Measurements from ENCODE around the gene ZBTB9.

ZBTB9 gene

DNA sequence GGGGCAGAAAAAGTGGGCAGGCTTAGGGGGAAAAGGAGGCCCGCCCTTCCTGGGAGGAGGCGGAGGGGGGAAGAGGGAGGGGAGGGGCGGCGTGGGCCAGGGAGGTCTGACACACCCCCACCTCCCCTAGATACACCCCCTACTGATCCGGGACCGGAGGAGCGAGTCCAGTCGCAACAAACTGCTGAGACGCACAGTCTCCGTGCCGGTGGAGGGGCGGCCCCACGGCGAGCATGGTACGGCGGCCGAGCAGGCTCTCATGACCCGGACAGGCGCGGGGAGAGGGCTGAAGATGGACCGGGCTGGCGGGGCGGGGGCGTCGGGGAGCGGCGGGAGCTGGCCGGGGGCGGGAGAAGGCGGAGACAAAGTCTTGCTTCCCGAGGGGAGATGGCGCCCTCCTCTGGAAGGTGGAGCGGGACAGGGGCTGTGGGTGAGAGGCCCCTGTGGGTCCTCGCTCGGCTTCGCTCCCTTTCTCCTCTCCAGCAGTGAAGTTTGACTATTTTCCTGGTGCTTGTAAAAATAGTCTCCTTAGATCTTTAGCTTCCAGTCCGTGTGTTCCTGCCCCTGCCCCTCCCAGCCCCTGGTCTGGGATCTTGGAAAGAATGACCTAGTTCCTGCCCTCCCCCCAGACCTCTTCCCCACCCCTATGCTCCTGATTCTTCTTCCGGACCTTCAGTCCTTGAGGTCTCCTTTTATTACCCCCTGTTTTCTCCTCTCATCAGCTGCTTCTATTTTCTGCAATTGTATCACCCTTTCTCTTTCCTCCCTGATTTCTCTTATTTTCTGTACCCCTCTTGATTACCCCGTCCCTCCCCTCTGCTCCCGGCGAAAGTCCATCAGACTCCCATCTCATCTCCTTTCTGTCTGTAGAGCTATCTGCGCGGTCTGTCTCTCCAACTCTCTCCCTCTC is 28.5 kb upstream of the ZBTB9 start (continued):
- TF ChIP-seq, protein P1, sequence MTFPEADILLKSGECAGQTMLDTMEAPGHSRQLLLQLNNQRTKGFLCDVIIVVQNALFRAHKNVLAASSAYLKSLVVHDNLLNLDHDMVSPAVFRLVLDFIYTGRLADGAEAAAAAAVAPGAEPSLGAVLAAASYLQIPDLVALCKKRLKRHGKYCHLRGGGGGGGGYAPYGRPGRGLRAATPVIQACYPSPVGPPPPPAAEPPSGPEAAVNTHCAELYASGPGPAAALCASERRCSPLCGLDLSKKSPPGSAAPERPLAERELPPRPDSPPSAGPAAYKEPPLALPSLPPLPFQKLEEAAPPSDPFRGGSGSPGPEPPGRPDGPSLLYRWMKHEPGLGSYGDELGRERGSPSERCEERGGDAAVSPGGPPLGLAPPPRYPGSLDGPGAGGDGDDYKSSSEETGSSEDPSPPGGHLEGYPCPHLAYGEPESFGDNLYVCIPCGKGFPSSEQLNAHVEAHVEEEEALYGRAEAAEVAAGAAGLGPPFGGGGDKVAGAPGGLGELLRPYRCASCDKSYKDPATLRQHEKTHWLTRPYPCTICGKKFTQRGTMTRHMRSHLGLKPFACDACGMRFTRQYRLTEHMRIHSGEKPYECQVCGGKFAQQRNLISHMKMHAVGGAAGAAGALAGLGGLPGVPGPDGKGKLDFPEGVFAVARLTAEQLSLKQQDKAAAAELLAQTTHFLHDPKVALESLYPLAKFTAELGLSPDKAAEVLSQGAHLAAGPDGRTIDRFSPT (tag by site-specific recombination; IDR thresholded peaks at IDR 0.05): no peak
- TF ChIP-seq ZBTB48 (tag by site-specific recombination; IDR thresholded peaks at IDR 0.05): no peak
- TF ChIP-seq ZFP3 (tag by site-specific recombination; IDR thresholded peaks at IDR 0.05; ENCODE audit: low read depth): no peak
- TF ChIP-seq, protein P2, sequence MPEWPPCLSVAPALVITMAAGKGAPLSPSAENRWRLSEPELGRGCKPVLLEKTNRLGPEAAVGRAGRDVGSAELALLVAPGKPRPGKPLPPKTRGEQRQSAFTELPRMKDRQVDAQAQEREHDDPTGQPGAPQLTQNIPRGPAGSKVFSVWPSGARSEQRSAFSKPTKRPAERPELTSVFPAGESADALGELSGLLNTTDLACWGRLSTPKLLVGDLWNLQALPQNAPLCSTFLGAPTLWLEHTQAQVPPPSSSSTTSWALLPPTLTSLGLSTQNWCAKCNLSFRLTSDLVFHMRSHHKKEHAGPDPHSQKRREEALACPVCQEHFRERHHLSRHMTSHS (tag by site-specific recombination; IDR thresholded peaks at IDR 0.05): no peak
- no peak for TF ChIP-seq MYNN (tag by site-specific recombination; IDR thresholded peaks at IDR 0.05; ENCODE audit: borderline replicate concordance)
- TF ChIP-seq HOXD13 (CRISPR knock-in tag; IDR thresholded peaks at IDR 0.05; ENCODE audit: borderline replicate concordance): no peak
- no peak for TF ChIP-seq ZNF549 (tag by site-specific recombination; IDR thresholded peaks at IDR 0.05)
- TF ChIP-seq ZNF677 (tag by site-specific recombination; IDR thresholded peaks at IDR 0.05): no peak
- no peak for TF ChIP-seq ZNF558 (tag by site-specific recombination; IDR thresholded peaks at IDR 0.05)
- TF ChIP-seq, protein P3, sequence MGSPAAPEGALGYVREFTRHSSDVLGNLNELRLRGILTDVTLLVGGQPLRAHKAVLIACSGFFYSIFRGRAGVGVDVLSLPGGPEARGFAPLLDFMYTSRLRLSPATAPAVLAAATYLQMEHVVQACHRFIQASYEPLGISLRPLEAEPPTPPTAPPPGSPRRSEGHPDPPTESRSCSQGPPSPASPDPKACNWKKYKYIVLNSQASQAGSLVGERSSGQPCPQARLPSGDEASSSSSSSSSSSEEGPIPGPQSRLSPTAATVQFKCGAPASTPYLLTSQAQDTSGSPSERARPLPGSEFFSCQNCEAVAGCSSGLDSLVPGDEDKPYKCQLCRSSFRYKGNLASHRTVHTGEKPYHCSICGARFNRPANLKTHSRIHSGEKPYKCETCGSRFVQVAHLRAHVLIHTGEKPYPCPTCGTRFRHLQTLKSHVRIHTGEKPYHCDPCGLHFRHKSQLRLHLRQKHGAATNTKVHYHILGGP (tag by site-specific recombination; IDR thresholded peaks at IDR 0.05): no peak
- TF ChIP-seq ZNF624 (tag by site-specific recombination; IDR thresholded peaks at IDR 0.05): no peak
- no peak for TF ChIP-seq ZNF23 (tag by site-specific recombination; IDR thresholded peaks at IDR 0.05; ENCODE audit: borderline replicate concordance)
- TF ChIP-seq ZNF654 (tag by site-specific recombination; IDR thresholded peaks at IDR 0.05; ENCODE audit: low read depth): peak; percentile 64
- TF ChIP-seq SP7 (tag by site-specific recombination; IDR thresholded peaks at IDR 0.05): 0 out of 2 replicates have a peak, but pooled peaks have one; percentile 37
- TF ChIP-seq GLI2 (tag by site-specific recombination; IDR thresholded peaks at IDR 0.05; ENCODE audit: borderline replicate concordance, low read depth): no peak
- no peak for TF ChIP-seq ZNF837 (tag by site-specific recombination; IDR thresholded peaks at IDR 0.05)
- TF ChIP-seq, protein P4, sequence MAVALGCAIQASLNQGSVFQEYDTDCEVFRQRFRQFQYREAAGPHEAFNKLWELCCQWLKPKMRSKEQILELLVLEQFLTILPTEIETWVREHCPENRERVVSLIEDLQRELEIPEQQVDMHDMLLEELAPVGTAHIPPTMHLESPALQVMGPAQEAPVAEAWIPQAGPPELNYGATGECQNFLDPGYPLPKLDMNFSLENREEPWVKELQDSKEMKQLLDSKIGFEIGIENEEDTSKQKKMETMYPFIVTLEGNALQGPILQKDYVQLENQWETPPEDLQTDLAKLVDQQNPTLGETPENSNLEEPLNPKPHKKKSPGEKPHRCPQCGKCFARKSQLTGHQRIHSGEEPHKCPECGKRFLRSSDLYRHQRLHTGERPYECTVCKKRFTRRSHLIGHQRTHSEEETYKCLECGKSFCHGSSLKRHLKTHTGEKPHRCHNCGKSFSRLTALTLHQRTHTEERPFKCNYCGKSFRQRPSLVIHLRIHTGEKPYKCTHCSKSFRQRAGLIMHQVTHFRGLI (tag by site-specific recombination; IDR thresholded peaks at IDR 0.05): no peak
- TF ChIP-seq, protein P5, sequence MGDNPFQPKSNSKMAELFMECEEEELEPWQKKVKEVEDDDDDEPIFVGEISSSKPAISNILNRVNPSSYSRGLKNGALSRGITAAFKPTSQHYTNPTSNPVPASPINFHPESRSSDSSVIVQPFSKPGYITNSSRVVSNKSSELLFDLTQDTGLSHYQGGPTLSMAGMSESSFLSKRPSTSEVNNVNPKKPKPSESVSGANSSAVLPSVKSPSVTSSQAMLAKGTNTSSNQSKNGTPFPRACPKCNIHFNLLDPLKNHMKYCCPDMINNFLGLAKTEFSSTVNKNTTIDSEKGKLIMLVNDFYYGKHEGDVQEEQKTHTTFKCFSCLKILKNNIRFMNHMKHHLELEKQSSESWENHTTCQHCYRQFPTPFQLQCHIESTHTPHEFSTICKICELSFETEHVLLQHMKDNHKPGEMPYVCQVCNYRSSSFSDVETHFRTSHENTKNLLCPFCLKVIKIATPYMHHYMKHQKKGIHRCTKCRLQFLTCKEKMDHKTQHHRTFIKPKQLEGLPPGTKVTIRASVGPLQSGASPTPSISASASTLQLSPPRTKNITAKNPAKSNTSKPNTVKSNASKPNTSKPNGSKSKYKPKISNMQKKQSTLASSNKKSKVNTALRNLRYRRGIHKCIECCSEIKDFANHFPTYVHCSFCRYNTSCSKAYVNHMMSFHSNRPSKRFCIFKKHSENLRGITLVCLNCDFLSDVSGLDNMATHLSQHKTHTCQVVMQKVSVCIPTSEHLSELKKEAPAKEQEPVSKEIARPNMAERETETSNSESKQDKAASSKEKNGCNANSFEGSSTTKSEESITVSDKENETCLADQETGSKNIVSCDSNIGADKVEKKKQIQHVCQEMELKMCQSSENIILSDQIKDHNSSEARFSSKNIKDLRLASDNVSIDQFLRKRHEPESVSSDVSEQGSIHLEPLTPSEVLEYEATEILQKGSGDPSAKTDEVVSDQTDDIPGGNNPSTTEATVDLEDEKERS (tag by site-specific recombination; IDR thresholded peaks at IDR 0.05): no peak
- no peak for TF ChIP-seq ZNF248 (tag by site-specific recombination; IDR thresholded peaks at IDR 0.05)
- no peak for TF ChIP-seq MEIS1 (CRISPR knock-in tag; IDR thresholded peaks at IDR 0.05; ENCODE audit: borderline replicate concordance)
- TF ChIP-seq ZNF792 (tag by site-specific recombination; IDR thresholded peaks at IDR 0.05): no peak
- peak; percentile 92 for TF ChIP-seq ZBTB8A (tag by site-specific recombination; IDR thresholded peaks at IDR 0.05)
- no peak for TF ChIP-seq ZNF768 (tag by site-specific recombination; IDR thresholded peaks at IDR 0.05)
- TF ChIP-seq ZNF530 (tag by site-specific recombination; IDR thresholded peaks at IDR 0.05; ENCODE audit: low read depth): no peak
- TF ChIP-seq RBAK (tag by site-specific recombination; IDR thresholded peaks at IDR 0.05): no peak
- TF ChIP-seq SP2 (tag by site-specific recombination; IDR thresholded peaks at IDR 0.05): peak; percentile 79
- TF ChIP-seq ZSCAN23 (tag by site-specific recombination; IDR thresholded peaks at IDR 0.05): no peak
- no peak for TF ChIP-seq ZNF175 (tag by site-specific recombination; IDR thresholded peaks at IDR 0.05)
- TF ChIP-seq ZNF157 (tag by site-specific recombination; IDR thresholded peaks at IDR 0.05): no peak
- TF ChIP-seq ZNF221 (tag by site-specific recombination; IDR thresholded peaks at IDR 0.05; ENCODE audit: borderline replicate concordance): no peak
- peak; percentile 75; the same call in 1 of the 2 replicates for TF ChIP-seq ZEB2 (tag by site-specific recombination; IDR thresholded peaks at IDR 0.05)
- TF ChIP-seq ZNF132 (tag by site-specific recombination; IDR thresholded peaks at IDR 0.05; ENCODE audit: borderline replicate concordance): no peak
